ENCODE results near the gene AQP3.

Gene AQP3

DNA sequence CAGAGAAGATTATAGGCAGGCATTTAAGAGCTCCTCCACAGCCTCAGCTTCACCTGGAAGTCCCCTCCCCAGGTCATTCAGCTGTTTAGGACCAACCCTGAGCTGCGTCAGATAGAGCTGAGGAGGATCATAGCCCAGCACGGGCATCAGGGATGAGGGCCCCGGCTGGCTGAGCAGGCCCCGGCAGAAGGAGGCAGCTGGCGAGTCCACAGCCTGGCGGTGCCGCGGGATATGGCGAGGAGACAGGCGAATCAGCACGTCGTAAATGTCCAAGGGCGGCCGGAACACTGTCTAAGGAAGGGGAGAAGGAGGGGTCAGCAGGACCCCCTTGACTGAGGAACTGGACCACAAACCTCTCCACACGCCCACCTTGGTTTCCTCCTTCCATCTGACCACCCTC is 15.8 kb upstream of the AQP3 start:
- Histone ChIP-seq H3K9ac (ENCODE audit: low read length) (no peak overlapping the region), H3K4me3 (ENCODE audit: low read depth, low read length) (no peak overlapping the region), H3K4me2 (ENCODE audit: low read length) (no peak overlapping the region), H3K18ac (ENCODE audit: low read length) (no peak overlapping the region), H3K14ac (ENCODE audit: low read length) (no peak overlapping the region), H3K4ac (ENCODE audit: low read depth, low read length) (no peak overlapping the region), H2BK5ac (ENCODE audit: low read depth, low read length, poor library complexity) (no peak overlapping the region), H3K9me3 (ENCODE audit: insufficient read depth, low read depth, low read length) (peaks cover 1% of the 10 kb centered on the region), H4K91ac (ENCODE audit: low read depth, low read length) (no peak overlapping the region), H2BK12ac (ENCODE audit: low read length) (no peak overlapping the region), H3K23ac (ENCODE audit: low read length) (no peak overlapping the region), H2AK5ac (ENCODE audit: low read length) (no peak overlapping the region), H3K27ac (ENCODE audit: low read depth, low read length) (no peak overlapping the region), H4K12ac (ENCODE audit: low read depth, low read length) (no peak overlapping the region), H2AFZ (ENCODE audit: insufficient read depth, low read length, poor library complexity) (no peak overlapping the region), H3K79me2 (ENCODE audit: control insufficient read depth, insufficient read depth, low read length, poor library complexity) (no peaks in the 10 kb centered on the region), H3K4me1 (ENCODE audit: control insufficient read depth in 1 of 2, insufficient read depth in 2 of 2, low read length in 2 of 2) (no peaks in the 10 kb centered on the region), H2BK120ac (ENCODE audit: insufficient read depth, low read length, poor library complexity) (no peak overlapping the region), H3K79me1 (ENCODE audit: low read length) (no peaks in the 10 kb centered on the region), H4K8ac (ENCODE audit: low read depth, low read length) (no peak overlapping the region), H3K36me3 (ENCODE audit: control insufficient read depth in 1 of 2, insufficient read depth in 2 of 2, low read length in 2 of 2) (peaks cover 64 to 73% of the 10 kb centered on the region in 2 experiments), H3K27me3 (ENCODE audit: insufficient read depth, low read length) (no peaks in the 10 kb centered on the region)
- no CpG with 5 or more reads among the region's 15 CpGs for WGBS (ENCODE audit: extremely low coverage, insufficient coverage, insufficient read length)
- no peak for DNase-seq

- Histone ChIP-seq H2AK5ac (ENCODE audit: low read length) (no peak overlapping the region), H2AFZ (ENCODE audit: insufficient read depth, low read length, poor library complexity) (no peak overlapping the region), H3K14ac (ENCODE audit: low read length) (no peak overlapping the region), H3K9ac (ENCODE audit: low read length) (no peak overlapping the region), H3K9me3 (ENCODE audit: insufficient read depth, low read depth, low read length) (no peaks in the 10 kb centered on the region), H3K79me1 (ENCODE audit: low read length) (no peaks in the 10 kb centered on the region), H3K36me3 (ENCODE audit: control insufficient read depth in 1 of 2, insufficient read depth in 2 of 2, low read length in 2 of 2) (peaks cover 47 to 56% of the 10 kb centered on the region in 2 experiments), H2BK5ac (ENCODE audit: low read depth, low read length, poor library complexity) (no peak overlapping the region), H2BK12ac (ENCODE audit: low read length) (no peak overlapping the region), H3K27me3 (ENCODE audit: insufficient read depth, low read length) (no peaks in the 10 kb centered on the region), H3K23ac (ENCODE audit: low read length) (no peak overlapping the region), H3K4me2 (ENCODE audit: low read length) (no peak overlapping the region), H2BK120ac (ENCODE audit: insufficient read depth, low read length, poor library complexity) (no peak overlapping the region), H3K18ac (ENCODE audit: low read length) (no peak overlapping the region), H4K8ac (ENCODE audit: low read depth, low read length) (no peak overlapping the region), H4K91ac (ENCODE audit: low read depth, low read length) (no peak overlapping the region), H3K79me2 (ENCODE audit: control insufficient read depth, insufficient read depth, low read length, poor library complexity) (no peaks in the 10 kb centered on the region), H4K12ac (ENCODE audit: low read depth, low read length) (no peak overlapping the region), H3K4me3 (ENCODE audit: low read depth, low read length) (no peak overlapping the region), H3K4me1 (ENCODE audit: control insufficient read depth in 1 of 2, insufficient read depth in 2 of 2, low read length in 2 of 2) (no peaks in the 10 kb centered on the region), H3K27ac (ENCODE audit: low read depth, low read length) (no peak overlapping the region), H3K4ac (ENCODE audit: low read depth, low read length) (no peak overlapping the region)
- no CpG with 5 or more reads among the region's 3 CpGs for WGBS (ENCODE audit: extremely low coverage, insufficient coverage, insufficient read length)
- no peak for DNase-seq
Measured at GRCh38 chr9:33461492-33461891, 14.1 kb upstream of the AQP3 start.

- H3K4ac ChIP-seq (ENCODE audit: low read depth, low read length): no peak overlapping the region
- no peaks in the 10 kb centered on the region for H3K79me1 ChIP-seq (ENCODE audit: low read length)
- H3K27ac ChIP-seq (ENCODE audit: low read depth, low read length): no peak overlapping the region
- H3K9me3 ChIP-seq (ENCODE audit: insufficient read depth, low read depth, low read length): no peaks in the 10 kb centered on the region
- no CpG with 5 or more reads among the region's 10 CpGs for WGBS (ENCODE audit: extremely low coverage, insufficient coverage, insufficient read length)
- H2AK5ac ChIP-seq (ENCODE audit: low read length): no peak overlapping the region
- H3K9ac ChIP-seq (ENCODE audit: low read length): no peak overlapping the region
- no peak overlapping the region for H4K12ac ChIP-seq (ENCODE audit: low read depth, low read length)
- H4K8ac ChIP-seq (ENCODE audit: low read depth, low read length): no peak overlapping the region
- H4K91ac ChIP-seq (ENCODE audit: low read depth, low read length): no peak overlapping the region
- no peak overlapping the region for H3K18ac ChIP-seq (ENCODE audit: low read length)
- H2AFZ ChIP-seq (ENCODE audit: insufficient read depth, low read length, poor library complexity): no peak overlapping the region
- H2BK12ac ChIP-seq (ENCODE audit: low read length): no peak overlapping the region
- peaks cover 41 to 50% of the 10 kb centered on the region in 2 experiments for H3K36me3 ChIP-seq (ENCODE audit: control insufficient read depth in 1 of 2, insufficient read depth in 2 of 2, low read length in 2 of 2)
- no peak overlapping the region for H3K23ac ChIP-seq (ENCODE audit: low read length)
- H2BK5ac ChIP-seq (ENCODE audit: low read depth, low read length, poor library complexity): no peak overlapping the region
- no peak overlapping the region for H2BK120ac ChIP-seq (ENCODE audit: insufficient read depth, low read length, poor library complexity)
- no peak overlapping the region for H3K4me2 ChIP-seq (ENCODE audit: low read length)
- no peaks in the 10 kb centered on the region for H3K79me2 ChIP-seq (ENCODE audit: control insufficient read depth, insufficient read depth, low read length, poor library complexity)
- no peaks in the 10 kb centered on the region for H3K27me3 ChIP-seq (ENCODE audit: insufficient read depth, low read length)
- H3K4me1 ChIP-seq (ENCODE audit: control insufficient read depth in 1 of 2, insufficient read depth in 2 of 2, low read length in 2 of 2): no peaks in the 10 kb centered on the region
- DNase-seq: no peak
- H3K4me3 ChIP-seq (ENCODE audit: low read depth, low read length): no peak overlapping the region
- H3K14ac ChIP-seq (ENCODE audit: low read length): no peak overlapping the region
Measured at GRCh38 chr9:33460854-33461253, 13.5 kb upstream of the AQP3 start.

- Histone ChIP-seq H3K9me3 (ENCODE audit: insufficient read depth, low read depth, low read length) (no peaks in the 10 kb centered on the region), H3K4me2 (ENCODE audit: low read length) (no peak overlapping the region), H3K4me1 (ENCODE audit: control insufficient read depth in 1 of 2, insufficient read depth in 2 of 2, low read length in 2 of 2) (no peaks in the 10 kb centered on the region), H4K12ac (ENCODE audit: low read depth, low read length) (no peak overlapping the region), H2AFZ (ENCODE audit: insufficient read depth, low read length, poor library complexity) (no peak overlapping the region), H2BK120ac (ENCODE audit: insufficient read depth, low read length, poor library complexity) (no peak overlapping the region), H2BK5ac (ENCODE audit: low read depth, low read length, poor library complexity) (no peak overlapping the region), H3K18ac (ENCODE audit: low read length) (no peak overlapping the region), H3K4me3 (ENCODE audit: low read depth, low read length) (no peak overlapping the region), H3K27me3 (ENCODE audit: insufficient read depth, low read length) (no peaks in the 10 kb centered on the region), H3K79me1 (ENCODE audit: low read length) (no peaks in the 10 kb centered on the region), H3K14ac (ENCODE audit: low read length) (no peak overlapping the region), H3K79me2 (ENCODE audit: control insufficient read depth, insufficient read depth, low read length, poor library complexity) (no peaks in the 10 kb centered on the region), H3K36me3 (ENCODE audit: control insufficient read depth in 1 of 2, insufficient read depth in 2 of 2, low read length in 2 of 2) (peaks cover 25 to 33% of the 10 kb centered on the region in 2 experiments), H4K91ac (ENCODE audit: low read depth, low read length) (no peak overlapping the region), H3K4ac (ENCODE audit: low read depth, low read length) (no peak overlapping the region), H4K8ac (ENCODE audit: low read depth, low read length) (no peak overlapping the region), H2AK5ac (ENCODE audit: low read length) (no peak overlapping the region), H2BK12ac (ENCODE audit: low read length) (no peak overlapping the region), H3K27ac (ENCODE audit: low read depth, low read length) (no peak overlapping the region), H3K9ac (ENCODE audit: low read length) (no peak overlapping the region), H3K23ac (ENCODE audit: low read length) (no peak overlapping the region)
- DNase-seq: no peak
- no CpG with 5 or more reads among the region's 3 CpGs for WGBS (ENCODE audit: extremely low coverage, insufficient coverage, insufficient read length)
Measured at GRCh38 chr9:33459115-33459514, 11.7 kb upstream of the AQP3 start.

Data from trophoblast cell (in vitro differentiated cells and primary cell).